Measurements from ENCODE around the gene WNT3. TPM values are rescaled to one million over a fixed set of nuclear protein-coding genes. Genes with fewer than 3 reads are reported as not detected.
A peak's percentile ranks its signal among the peaks of the same experiment; 100 is the strongest.

Gene WNT3
- total and polyA plus RNA-seq, 2 donors (not counting 3 experiments of a cell fraction or from before 2014, with no cell fraction given): 1.4 to 2.1 TPM

DNA sequence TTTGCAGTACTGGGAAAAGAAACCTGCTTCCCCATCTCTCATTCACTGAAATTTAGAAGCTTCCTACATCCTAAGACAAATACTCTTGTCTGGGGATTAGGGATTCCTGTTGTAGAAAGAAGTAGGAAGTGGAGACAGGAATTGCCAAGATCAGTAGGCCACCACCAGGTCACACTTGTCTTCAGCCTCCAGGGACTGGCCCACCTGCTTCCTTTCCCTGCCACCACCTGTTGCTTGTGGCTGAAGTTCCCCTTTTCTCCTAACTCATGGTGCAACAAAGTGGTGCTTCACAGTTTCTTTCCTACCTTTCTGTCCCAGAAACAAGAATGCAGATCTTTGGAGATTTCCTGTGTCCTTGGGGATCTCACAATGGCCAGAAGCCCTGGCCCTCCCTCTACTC lies 82.4 kb downstream of the WNT3 start:
- H3K4me1 ChIP-seq (ENCODE audit: control insufficient read depth, extremely low read depth, insufficient read depth, low read length): peaks cover 4% of the 10 kb centered on the region
- no peaks in the 10 kb centered on the region for H3K36me3 ChIP-seq (ENCODE audit: control insufficient read depth in 2 of 2, extremely low read depth in 1 of 2, insufficient read depth in 2 of 2, low read length in 2 of 2)
- no peaks in the 10 kb centered on the region for H3K9me1 ChIP-seq (replicated peaks; ENCODE audit: control insufficient read depth, extremely low read depth, insufficient read depth, low read length)
- DNase-seq (ENCODE audit: low read depth, low spot score) (no peak), FAIRE-seq (no peak)
- intact Hi-C loops (cut with micrococcal nuclease): no loop called here
- no peak overlapping the region for H3K4me2 ChIP-seq (ENCODE audit: insufficient read depth, low read length)
- POLR2A ChIA-PET: no interaction called here
- CTCF ChIA-PET: no interaction called here
- dilution Hi-C loops (cut with MboI; ENCODE audit: extremely low pct_ligation_motif_present, low sequenced_read_pairs): no loop called here
- no peaks in the 10 kb centered on the region for H3K27me3 ChIP-seq (ENCODE audit: control insufficient read depth in 2 of 2, insufficient read depth in 2 of 2, low read length in 2 of 2)
- no peak overlapping the region for H3K27ac ChIP-seq (ENCODE audit: insufficient read depth, low read depth, low read length)
- no peaks in the 10 kb centered on the region for H3K9me3 ChIP-seq (replicated peaks; ENCODE audit: control insufficient read depth, insufficient read depth, low read length)
- no peak overlapping the region for H3K4me3 ChIP-seq (replicated peaks in 1 of 3; ENCODE audit: insufficient read depth in 1 of 3, low read depth in 1 of 3, low read length in 3 of 3)
- H4K20me1 ChIP-seq (replicated peaks; ENCODE audit: control insufficient read depth, extremely low read depth, insufficient read depth, low read length): no peaks in the 10 kb centered on the region
- H3K79me2 ChIP-seq (ENCODE audit: control insufficient read depth, insufficient read depth, low read length): no peaks in the 10 kb centered on the region
- BruUV-seq (replicated peaks): no TSS peak
- no peak overlapping the region for H2AFZ ChIP-seq (ENCODE audit: low read depth, low read length)
- no peak overlapping the region for H3K9ac ChIP-seq (replicated peaks; ENCODE audit: extremely low read depth, insufficient read depth, low read length)
- TF ChIP-seq POLR2A (IDR thresholded peaks at IDR 0.05; ENCODE audit: low read depth, low read length): no peak

GRCh38 chr17:46733837-46734475 lies 84.5 kb downstream of the WNT3 start:
- POLR2A ChIA-PET: no interaction called here
- no peak for DNase-seq (ENCODE audit: low read depth, low spot score)

More at GRCh38 chr17:46733837-46734475, 84.5 kb downstream of the WNT3 start:
- Histone ChIP-seq H3K27ac (ENCODE audit: insufficient read depth, low read depth, low read length) (no peak overlapping the region), H4K20me1 (replicated peaks; ENCODE audit: control insufficient read depth, extremely low read depth, insufficient read depth, low read length) (no peaks in the 10 kb centered on the region), H3K36me3 (ENCODE audit: control insufficient read depth in 2 of 2, extremely low read depth in 1 of 2, insufficient read depth in 2 of 2, low read length in 2 of 2) (no peaks in the 10 kb centered on the region), H3K4me3 (replicated peaks in 1 of 3; ENCODE audit: insufficient read depth in 1 of 3, low read depth in 1 of 3, low read length in 3 of 3) (no peak overlapping the region), H3K79me2 (ENCODE audit: control insufficient read depth, insufficient read depth, low read length) (no peaks in the 10 kb centered on the region), H3K9me1 (replicated peaks; ENCODE audit: control insufficient read depth, extremely low read depth, insufficient read depth, low read length) (no peaks in the 10 kb centered on the region), H3K27me3 (ENCODE audit: control insufficient read depth in 2 of 2, insufficient read depth in 2 of 2, low read length in 2 of 2) (no peaks in the 10 kb centered on the region), H3K4me2 (ENCODE audit: insufficient read depth, low read length) (no peak overlapping the region), H3K4me1 (ENCODE audit: control insufficient read depth, extremely low read depth, insufficient read depth, low read length) (peaks cover 4% of the 10 kb centered on the region), H3K9me3 (replicated peaks; ENCODE audit: control insufficient read depth, insufficient read depth, low read length) (no peaks in the 10 kb centered on the region), H2AFZ (ENCODE audit: low read depth, low read length) (no peak overlapping the region), H3K9ac (replicated peaks; ENCODE audit: extremely low read depth, insufficient read depth, low read length) (no peak overlapping the region)
- no TSS peak for BruUV-seq (replicated peaks)
- dilution Hi-C loops (cut with MboI; ENCODE audit: extremely low pct_ligation_motif_present, low sequenced_read_pairs): no loop called here
- CTCF ChIA-PET: no interaction called here
- intact Hi-C loops (cut with micrococcal nuclease): no loop called here
- no peak for FAIRE-seq
- TF ChIP-seq GATA2 (IDR thresholded peaks at IDR 0.05; ENCODE audit: insufficient read depth, insufficient read length, low read depth, low read length): peak; percentile 45
- no peak for TF ChIP-seq EZH2 (IDR thresholded peaks at IDR 0.05; ENCODE audit: borderline replicate concordance, low read depth, low read length, severe bottlenecking)
- TF ChIP-seq POLR2A (IDR thresholded peaks at IDR 0.05; ENCODE audit: low read depth, low read length): no peak
- TF ChIP-seq MYC (IDR thresholded peaks at IDR 0.05; ENCODE audit: low read depth, low read length): no peak
- TF ChIP-seq JUN (IDR thresholded peaks at IDR 0.05; ENCODE audit: borderline replicate concordance, insufficient read depth, insufficient read length, low read depth): no peak
- TF ChIP-seq POLR2AphosphoS5 (IDR thresholded peaks at IDR 0.05; ENCODE audit: insufficient read depth, low read depth, low read length): no peak
- no peak for TF ChIP-seq CTCF (IDR thresholded peaks at IDR 0.05; ENCODE audit: extremely low read depth in 1 of 2, insufficient read depth in 1 of 2, low read depth in 1 of 2, low read length in 2 of 2)
- peak; percentile 66 for TF ChIP-seq FOS (IDR thresholded peaks at IDR 0.05; ENCODE audit: borderline replicate concordance, insufficient read depth, low read length)
- TF ChIP-seq, protein P1, sequence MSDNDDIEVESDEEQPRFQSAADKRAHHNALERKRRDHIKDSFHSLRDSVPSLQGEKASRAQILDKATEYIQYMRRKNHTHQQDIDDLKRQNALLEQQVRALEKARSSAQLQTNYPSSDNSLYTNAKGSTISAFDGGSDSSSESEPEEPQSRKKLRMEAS (IDR thresholded peaks at IDR 0.05; ENCODE audit: insufficient read depth, insufficient read length): no peak

Measured in endothelial cell of umbilical vein (primary cell).